Ureter (tissue), 1 donor: ENCODE results near the gene KLF15. TPM values are rescaled to one million over a fixed set of nuclear protein-coding genes. Genes with fewer than 3 reads are reported as not detected.

ENCODE experiments used
- DNase-seq: peaks from one replicate; pipeline ENCODE4 v3.0.0-alpha.2; 2020; ENCODE audit warnings: low spot score
- total RNA-seq: library from RNA; stranded (reverse); gene quantifications from one replicate; pipeline ENCODE4 v1.2.4, GENCODE V29; 2023
- donor health status: DM: yes; HTN: yes; CAD: no.

KLF15 gene
- total RNA-seq, 1 donor from 2014 or later = 18.9 TPM

- peak; percentile 92 for DNase-seq
Observed at GRCh38 chr3:126389112-126389793, 32.0 kb upstream of the KLF15 start.

DNA sequence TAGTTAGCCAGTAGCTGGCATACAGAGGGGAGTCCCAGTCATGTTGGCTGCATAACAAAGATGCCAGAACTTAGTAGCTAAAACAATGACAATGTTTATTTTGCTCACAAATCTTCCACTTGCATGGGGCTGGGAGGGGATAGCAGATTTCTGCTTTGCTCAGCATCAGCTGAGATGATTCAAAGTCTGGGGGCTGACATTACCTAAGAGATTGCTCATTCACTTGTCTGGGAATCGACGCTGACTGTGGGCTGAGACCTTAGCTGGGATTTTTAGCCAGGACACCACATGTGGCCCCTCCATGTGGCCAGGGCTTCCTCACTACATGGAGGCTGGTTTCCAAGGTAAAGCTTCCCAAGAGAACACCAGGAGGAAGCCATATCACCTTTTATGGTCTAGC is 24.8 kb upstream of the KLF15 start:
- no peak for DNase-seq

DNA sequence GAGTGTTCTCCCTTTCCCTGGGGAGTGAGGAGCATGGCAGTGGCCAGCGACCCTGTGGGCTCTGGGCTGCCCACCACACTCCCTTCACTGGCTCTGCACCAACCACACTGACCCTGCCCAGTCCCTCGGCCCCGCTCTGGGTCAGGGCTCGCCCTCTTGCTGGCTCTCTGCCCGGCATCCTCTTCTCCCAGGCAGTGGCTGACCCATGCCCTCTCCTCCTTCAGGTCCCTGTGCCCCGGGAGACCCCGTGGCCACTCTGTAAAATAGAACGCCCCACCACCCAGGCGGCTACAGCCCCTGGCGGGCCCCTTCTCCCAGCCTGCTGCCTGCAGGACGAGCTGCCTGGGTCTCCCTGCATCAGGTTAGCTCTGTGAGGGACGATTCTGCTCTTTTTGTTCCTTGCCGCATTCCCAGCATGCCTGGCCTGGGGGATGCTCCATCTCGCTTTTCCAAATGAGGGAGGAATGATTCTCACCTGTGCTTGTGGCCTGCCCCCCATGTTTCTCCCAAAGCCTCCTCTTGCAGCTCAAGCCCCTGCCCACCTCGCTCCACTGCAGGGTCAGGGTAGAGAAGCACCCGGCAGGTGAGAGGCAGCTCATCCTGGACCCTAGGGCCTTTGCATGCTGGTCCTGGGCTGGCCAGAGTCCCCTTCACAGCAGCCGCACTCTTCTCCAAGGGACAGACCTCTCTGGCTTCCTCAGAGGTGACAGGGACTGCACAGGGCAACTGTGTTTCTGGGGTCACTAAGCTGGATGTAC is 23.0 kb upstream of the KLF15 start:
- no peak for DNase-seq

DNA sequence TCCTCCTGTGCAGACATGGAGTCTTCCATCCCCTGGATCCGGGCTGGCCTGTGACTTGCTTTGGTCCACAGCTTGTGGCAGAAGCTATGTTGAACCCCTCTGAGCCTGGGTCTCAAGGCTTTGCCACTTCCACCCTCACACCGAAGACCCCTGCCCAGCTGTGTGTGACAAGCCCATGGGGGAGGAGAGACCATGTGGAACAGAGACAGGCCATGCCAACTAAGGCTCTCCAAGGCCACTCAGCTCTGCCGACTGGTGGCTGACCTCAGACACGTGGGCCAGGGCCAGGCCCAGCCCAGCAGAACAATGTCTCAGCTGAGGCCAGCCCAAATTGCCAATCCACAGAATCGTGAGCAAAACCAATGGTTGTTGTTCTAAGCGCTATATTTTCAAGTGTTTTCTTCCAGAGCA is 21.1 kb upstream of the KLF15 start:
- DNase-seq = no peak

DNA sequence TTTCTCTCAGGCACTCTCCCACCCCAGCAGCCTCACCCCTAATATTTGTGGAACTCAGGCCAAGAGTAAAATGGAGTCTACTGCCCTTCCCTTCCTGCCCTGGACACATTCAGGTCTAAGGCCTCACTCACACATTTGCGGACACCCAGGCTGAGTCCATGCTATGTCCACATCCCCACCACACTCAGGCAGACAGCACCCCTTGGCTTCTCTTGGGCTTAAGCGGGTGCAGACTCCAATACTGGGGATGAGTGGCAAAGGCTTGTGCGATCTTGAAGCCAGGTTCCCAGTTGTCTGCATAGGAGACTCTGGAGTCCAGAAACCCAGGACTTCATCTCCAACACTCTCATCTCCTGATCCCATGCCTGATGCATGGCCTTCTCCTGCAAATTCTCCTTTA is 20.0 kb upstream of the KLF15 start:
- DNase-seq = no peak

- DNase-seq = no peak
Observed at GRCh38 chr3:126376444-126376843, 19.2 kb upstream of the KLF15 start.

DNA sequence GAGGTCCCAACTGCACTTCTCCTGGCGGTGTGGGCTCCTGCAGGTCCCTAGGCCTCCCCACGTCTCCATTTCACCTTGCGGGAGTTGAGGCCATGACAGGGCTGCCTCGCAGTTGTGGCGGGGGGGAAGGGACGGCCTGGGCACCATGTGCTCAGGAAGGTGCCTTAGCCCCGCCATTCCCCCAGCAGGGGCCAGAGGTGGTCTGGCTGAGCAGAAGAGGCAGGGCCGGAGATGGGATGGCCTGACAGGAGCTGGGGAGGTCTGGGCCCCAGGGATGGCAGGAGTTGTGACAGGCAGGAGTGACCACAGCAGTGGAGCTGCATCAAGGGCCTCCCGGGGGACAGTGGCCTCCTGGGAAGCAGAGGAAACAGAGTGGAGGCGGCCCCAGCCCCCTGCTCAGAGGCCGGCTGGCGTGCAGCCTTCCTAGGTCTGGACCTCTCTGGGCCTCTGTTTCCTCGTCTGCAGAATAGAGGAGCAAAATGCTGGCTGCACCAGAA is 18.7 kb upstream of the KLF15 start:
- DNase-seq = no peak

DNA sequence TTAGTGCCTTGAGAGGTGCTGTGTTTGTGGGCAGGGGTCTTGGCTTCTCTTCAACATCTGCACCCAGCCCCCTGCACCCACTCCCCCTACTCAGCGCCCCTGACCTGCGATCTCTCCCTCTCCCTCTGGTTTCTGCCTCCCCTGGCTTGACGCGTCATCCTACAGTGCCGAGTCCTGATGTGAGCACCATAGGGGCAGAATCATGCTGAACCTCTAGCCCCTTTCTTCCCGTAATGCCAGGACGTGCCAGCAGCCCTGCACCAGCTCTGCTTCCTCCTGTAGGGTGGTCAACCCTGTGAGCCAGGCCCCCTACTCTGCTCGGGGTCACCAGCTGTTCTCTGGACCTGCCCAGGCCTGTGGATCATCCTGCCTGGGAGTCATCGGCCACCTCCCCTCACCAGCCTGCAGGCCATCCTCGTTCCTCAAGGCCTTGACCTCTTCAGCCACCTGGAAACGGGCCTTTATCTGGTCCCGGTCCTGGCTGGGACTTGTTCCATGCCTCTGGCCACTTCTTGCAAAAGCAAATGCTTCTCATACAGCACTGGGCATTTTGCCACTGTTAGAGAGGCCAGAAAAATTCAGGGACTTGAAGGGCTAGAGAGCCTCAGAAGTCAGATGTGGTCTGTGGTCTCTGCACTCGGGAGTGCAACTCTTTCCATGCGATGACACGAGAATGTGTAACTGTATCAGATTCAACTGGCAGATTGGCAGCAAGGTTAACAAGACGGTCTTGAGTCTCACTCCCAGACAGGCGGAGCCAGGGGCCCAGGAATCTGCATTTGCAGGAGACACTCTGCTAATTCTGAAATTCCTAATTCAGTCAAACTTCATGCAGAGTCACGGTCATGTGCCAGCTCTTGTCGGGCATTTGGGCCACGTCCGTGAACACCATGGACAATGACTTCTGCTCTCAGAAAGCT is 16.7 kb upstream of the KLF15 start:
- no peak for DNase-seq

GRCh38 chr3:126373146-126373613 is 16.0 kb upstream of the KLF15 start:
- DNase-seq = no peak

DNA sequence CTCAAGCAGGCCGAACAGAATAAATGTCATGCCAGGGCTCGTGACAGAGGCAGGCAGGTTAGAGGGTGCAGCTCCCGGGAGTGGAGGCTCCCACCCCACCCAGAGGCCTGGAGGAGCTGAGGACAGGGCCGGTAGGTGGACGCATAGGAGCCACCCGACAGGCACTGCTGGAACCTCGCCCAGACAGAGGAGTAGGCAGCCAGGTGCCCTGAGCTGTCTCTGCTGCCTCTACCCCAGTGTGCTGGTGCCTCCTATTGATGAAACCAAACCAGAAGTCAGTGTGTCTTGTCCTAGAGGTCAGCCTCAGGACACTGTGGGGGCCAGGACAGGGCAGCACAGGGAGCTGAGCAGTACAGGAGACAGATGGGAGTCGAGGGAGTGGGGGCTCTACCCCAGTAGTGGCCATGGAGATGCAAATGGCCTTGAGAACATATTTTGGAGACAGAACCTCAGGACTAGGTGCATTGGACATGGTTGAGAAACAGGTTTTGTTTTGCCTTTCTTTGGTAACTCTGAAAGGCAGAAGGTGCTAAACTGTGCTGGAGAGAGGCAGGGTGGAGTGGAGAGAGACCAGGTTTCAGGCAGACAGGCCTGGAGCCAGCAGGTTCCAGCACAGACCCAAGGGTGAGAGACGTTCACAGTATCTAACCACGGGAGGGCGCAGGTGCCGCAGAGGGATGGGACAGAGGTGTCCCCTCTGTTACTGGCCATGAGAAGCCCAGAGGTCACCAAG is 15.4 kb upstream of the KLF15 start:
- no peak for DNase-seq

DNA sequence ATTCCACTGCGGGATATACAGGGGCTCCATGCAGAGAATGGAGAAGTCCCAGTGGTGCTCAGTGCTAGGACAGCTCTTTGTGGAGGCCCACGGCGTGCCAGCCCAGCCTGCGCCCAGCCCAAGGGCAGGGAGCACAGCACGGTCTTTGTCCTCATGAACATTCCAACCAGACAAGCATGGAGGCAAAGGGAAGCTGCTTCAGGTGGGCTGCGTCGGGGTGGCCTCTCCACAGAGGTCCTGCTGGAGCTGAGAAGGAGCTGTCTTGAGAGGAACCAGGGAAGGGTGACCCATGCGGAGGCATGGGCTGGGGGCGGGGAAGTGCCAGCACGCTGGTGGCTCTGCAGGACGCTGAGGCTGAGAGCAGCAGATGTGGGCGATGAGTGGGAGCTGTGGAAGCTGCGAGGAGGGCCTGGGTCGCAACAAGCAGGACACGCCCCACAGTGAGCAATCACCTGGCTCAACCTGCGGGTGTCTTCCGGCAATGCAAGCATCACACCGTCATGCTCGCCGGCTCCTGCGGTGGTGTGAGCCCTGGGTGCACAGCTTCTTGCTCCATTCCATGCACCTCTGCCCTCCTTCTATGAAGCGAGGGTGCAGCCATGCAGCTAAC is 14.0 kb upstream of the KLF15 start:
- no peak for DNase-seq

DNA sequence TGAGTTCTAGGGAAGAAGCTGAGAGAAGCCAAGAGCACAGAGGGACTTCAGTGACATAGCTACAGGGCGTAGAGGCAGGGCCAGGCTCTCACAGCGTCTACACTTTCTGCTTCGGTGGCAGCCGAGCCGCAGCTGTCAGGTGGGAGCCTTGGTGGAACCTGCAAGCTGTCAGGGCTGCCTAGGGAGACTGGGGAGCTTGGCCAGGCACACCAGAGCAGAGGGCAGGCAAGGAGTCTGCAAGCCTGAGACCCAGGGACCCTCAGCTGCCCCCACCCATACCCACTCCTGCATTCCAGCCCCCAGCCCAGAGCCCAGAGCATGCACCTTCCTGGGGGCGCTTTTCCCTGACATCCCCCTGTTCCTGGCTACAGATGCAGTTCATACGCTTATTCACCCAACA is 13.4 kb upstream of the KLF15 start:
- DNase-seq = no peak

DNA sequence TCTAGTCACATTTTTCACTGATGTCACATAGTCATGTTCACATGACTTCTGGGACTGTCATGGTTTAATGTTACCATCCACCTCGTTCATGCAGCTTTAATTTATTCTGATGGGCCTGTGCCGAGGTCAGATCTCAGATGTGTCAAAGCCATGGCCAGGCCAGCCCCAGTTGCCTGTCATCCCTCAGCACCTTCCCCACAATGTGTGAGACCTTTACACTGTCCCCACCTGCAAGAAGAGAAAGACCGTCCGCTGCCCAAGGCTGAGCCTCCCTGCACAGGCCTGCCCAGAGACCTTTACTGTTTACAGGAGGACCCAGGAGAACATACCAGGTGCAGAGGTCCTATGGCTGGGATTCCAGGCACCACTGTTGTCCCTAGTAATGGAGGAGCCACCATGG is 12.8 kb upstream of the KLF15 start:
- DNase-seq = no peak

DNA sequence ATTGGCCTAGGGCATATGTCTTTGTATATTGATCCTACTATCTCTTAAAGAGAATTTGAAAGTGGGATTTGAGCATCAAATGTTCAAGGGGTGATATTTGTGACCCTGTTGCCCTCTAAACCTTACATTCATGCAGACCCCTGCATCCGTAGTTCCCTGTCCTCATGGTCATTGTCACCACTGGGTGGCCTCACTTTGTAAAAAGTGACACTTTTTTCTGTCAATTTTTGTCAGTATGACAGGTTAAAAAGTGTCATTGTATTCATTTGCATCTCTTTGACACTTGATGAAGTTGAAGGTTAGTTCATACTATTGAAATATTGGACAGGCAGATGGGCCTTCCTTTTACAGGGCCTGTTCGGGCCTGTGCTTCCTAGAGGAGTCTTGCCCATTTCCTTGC is 12.3 kb upstream of the KLF15 start:
- no peak for DNase-seq

- no peak for DNase-seq
Observed at GRCh38 chr3:126367316-126367805, 10.2 kb upstream of the KLF15 start.

GRCh38 chr3:126365351-126366277 is 8.4 kb upstream of the KLF15 start:
- DNase-seq = no peak

GRCh38 chr3:126364731-126365301 is 7.6 kb upstream of the KLF15 start:
- no peak for DNase-seq

DNA sequence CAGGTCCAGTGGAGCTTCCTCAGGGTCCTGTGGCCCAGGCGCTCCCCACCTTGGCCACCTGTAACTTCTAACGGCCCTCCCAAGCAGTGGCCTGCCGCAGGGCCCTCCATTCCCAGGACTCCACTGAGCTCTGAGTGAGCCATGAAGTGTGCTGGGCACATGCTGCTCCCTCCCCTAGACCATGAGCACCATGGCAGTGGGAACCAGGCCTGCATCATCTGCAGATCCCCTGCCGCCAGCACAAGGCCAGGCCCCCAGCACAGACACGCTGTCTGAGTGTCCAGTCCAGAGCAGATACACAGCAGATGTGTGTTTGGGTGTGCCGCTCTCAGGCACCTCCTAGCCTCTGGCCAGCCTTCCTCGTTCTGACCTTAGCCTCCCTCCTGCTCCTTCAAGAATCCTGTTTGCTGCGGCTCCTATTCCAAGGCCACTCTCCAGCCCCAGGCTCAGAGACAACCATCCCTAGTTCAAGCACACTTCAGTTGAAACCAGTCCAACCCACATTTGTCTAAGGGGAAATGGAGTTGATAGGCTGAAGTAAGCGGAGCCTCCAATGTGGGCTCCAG is 7.0 kb upstream of the KLF15 start:
- no peak for DNase-seq

DNA sequence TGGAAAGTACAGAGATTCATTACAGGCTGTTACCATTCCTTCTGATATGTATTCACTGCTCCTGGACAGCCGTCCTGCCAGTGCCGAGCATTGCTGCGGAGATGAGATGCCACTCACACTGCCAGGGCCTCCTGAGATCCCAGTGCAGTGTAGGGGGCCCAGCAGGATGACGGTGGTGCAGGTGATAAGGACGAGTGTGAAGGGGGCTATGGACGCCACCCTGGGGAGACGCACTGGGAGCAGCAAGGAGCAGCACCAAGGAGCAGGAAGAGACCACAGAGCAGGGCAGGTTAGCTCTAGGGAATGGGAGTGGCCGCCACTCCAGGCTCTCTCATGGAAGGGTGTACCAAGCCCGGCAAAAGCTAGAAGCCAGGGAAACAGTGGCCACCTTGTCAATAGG is 4.0 kb upstream of the KLF15 start:
- no peak for DNase-seq
